Progenitor cell of endocrine pancreas (in vitro differentiated cells): ENCODE results near the gene MAPK11. TPM values are rescaled to one million over a fixed set of nuclear protein-coding genes. Genes with fewer than 3 reads are reported as not detected.

Source experiments
- DNase-seq: peaks from one replicate; pipeline ENCODE4 v3.0.0; 2021; ENCODE audit warnings: low spot score; ENCODE audit not compliant: unreplicated experiment
- H3K27ac Mint-ChIP-seq: 2 replicates; pipeline ENCODE4 v1.8.0; 2021; ENCODE audit warnings: mild to moderate bottlenecking, moderate library complexity, mixed read lengths
- H3K27me3 Mint-ChIP-seq: 2 replicates; pipeline ENCODE4 v1.8.0; 2021; ENCODE audit warnings: mixed read lengths
- H3K36me3 Mint-ChIP-seq: 2 replicates; pipeline ENCODE4 v1.8.0; 2022; ENCODE audit warnings: mixed read lengths; ENCODE audit not compliant: insufficient read depth
- H3K4me1 Mint-ChIP-seq: 2 replicates; pipeline ENCODE4 v1.8.0; 2021; ENCODE audit warnings: low read depth, mixed read lengths
- H3K4me3 Mint-ChIP-seq: 2 replicates; pipeline ENCODE4 v1.8.0; 2021; ENCODE audit warnings: low read depth, mild to moderate bottlenecking, moderate library complexity, mixed read lengths
- H3K9me3 Mint-ChIP-seq: 2 replicates; pipeline ENCODE4 v1.8.0; 2021; ENCODE audit warnings: low read depth, mixed read lengths
- total RNA-seq: library from RNA; stranded (reverse); gene quantifications from 2 replicates; pipeline ENCODE4 v1.2.1, GENCODE V29; 2021
- TF ChIP-seq, protein P1 (sequence below): fragments of 200-600 bp; sonication (generic); IDR thresholded peaks from one replicate; pipeline ENCODE4 v1.5.0; 2021; ENCODE audit warnings: antibody characterized with exemption, mild to moderate bottlenecking; ENCODE audit not compliant: unreplicated experiment

MAPK11 gene
- total RNA-seq, 1 donor from 2014 or later, result 2.3 TPM

DNA sequence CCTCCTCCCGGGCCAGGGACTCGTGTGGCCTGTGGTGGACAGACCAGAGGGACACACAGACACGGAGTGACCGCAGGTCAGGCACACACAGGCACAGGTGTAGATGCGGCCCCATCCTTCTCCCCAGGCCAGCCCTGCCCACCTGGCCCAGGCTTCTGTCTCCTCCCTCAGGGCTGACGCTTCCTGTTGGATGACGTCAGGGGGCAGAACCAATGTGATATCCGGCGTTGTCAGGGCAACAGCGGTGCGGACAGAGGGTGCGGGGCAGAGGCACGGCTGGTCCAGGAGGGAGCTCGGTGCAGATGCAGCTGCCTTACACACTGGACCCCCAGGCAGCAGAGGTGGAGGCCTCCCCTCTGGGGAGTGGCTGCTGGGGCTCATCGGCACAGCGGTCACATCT, 22.4 kb downstream of the MAPK11 start:
- TF ChIP-seq, protein P1, sequence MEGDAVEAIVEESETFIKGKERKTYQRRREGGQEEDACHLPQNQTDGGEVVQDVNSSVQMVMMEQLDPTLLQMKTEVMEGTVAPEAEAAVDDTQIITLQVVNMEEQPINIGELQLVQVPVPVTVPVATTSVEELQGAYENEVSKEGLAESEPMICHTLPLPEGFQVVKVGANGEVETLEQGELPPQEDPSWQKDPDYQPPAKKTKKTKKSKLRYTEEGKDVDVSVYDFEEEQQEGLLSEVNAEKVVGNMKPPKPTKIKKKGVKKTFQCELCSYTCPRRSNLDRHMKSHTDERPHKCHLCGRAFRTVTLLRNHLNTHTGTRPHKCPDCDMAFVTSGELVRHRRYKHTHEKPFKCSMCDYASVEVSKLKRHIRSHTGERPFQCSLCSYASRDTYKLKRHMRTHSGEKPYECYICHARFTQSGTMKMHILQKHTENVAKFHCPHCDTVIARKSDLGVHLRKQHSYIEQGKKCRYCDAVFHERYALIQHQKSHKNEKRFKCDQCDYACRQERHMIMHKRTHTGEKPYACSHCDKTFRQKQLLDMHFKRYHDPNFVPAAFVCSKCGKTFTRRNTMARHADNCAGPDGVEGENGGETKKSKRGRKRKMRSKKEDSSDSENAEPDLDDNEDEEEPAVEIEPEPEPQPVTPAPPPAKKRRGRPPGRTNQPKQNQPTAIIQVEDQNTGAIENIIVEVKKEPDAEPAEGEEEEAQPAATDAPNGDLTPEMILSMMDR, result no peak
- DNase-seq, result no peak
- Mint-ChIP-seq H3K36me3 (peaks cover 3% of the 10 kb centered on the region), H3K4me1 (peaks cover 18% of the 10 kb centered on the region), H3K9me3 (no peaks in the 10 kb centered on the region), H3K27me3 (no peaks in the 10 kb centered on the region), H3K4me3 (peak overlapping the region; percentile 53), H3K27ac (peak overlapping the region; percentile 71)

DNA sequence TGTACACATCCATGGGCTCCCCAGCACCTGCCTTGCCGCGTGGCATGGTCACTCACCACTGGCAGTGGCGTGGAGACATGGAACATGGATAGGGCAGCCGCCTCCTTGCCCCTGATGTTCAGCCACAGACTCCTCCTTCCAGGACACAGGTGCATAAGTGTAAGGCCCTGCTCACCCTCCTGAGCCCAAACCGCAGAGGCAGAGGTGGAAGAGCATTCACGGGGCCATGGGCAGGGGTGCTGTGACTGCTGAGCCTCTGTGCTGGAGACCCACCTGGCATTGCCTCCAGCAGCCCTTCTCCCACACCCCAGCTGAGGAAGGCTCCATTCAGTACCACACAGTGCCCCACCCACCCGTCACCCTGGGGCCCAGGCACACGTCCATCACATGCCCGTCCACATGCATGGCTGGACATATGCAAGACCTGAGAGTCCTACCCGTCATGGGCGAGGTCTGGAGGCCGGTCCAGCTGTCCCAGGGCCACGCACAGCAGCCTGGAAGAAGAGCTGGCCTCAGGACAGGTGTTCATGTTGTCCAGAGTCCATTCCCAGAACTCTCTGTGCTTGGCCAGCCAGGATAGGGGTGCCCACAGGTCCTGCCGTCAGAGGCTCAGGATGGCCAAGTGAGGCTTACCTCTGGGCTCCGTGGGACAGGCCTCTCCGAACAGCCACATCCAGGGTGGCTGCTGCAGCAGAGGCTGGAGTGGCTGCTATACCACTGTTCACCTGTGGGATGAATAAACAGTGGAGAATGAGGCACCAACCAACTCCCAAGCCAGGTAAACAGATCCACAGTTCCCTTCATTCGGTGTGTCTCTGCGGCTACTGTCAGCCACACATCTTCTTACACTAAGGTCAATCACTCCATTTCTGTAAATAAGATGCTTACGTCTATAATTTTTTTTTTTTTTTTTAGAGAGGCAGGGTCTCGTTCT, 23.7 kb downstream of the MAPK11 start:
- H3K27ac Mint-ChIP-seq, result no peak overlapping the region
- TF ChIP-seq, protein P1, result peak; percentile 35
- H3K4me3 Mint-ChIP-seq, result peak overlapping the region; percentile 99
- H3K36me3 Mint-ChIP-seq, result peaks cover 3% of the 10 kb centered on the region
- no peak for DNase-seq
- peaks cover 26% of the 10 kb centered on the region for H3K4me1 Mint-ChIP-seq
- no peaks in the 10 kb centered on the region for H3K27me3 Mint-ChIP-seq
- H3K9me3 Mint-ChIP-seq, result no peaks in the 10 kb centered on the region

DNA sequence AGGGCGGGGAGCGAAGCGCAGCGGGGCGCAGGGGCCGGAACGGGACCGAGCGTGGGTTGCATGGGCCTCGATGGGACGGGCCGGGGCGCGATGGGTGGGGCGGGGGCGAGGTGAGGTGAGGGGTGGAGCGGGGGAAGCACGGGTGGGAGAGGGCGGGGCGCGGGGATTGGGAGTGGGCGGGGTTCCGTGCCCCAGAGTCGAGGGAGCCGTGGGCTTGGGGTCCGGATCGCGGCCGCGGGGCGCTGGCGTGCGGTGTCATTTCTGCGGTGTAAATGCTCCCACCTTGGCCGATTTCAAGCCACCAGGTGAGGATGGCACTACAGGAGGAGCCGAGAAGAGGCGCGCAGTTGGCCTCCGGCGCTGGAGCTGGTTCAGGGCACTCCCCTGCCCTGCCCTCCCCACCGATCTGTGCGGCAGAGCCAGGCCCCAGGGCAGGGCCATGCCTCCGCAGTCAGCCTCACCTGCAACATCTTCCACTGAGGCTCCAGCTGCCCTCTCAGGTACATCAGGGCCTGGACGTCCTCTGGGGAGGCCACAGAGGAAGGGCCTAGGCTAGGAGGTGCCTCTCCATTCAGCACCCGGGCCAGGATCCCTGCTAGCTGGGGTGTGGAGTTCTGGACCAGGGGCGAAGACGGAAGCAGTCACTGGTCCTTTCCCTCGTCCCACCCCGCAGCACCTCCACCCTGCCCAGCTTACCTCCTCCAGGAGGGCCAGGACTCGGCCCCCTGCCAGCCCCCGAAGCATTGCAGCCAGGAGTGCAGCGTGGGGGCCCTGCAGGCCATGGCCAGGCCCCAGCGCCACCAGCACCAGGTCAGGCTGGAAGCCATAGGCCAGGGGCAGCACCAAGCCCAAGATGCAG, 24.7 kb downstream of the MAPK11 start:
- peaks cover 28% of the 10 kb centered on the region for H3K4me1 Mint-ChIP-seq
- TF ChIP-seq, protein P1, result no peak
- no peak for DNase-seq
- peaks cover 4% of the 10 kb centered on the region for H3K36me3 Mint-ChIP-seq
- H3K9me3 Mint-ChIP-seq, result no peaks in the 10 kb centered on the region
- no peaks in the 10 kb centered on the region for H3K27me3 Mint-ChIP-seq
- H3K27ac Mint-ChIP-seq, result peak overlapping the region; percentile 96
- peak overlapping the region; percentile 99 for H3K4me3 Mint-ChIP-seq

DNA sequence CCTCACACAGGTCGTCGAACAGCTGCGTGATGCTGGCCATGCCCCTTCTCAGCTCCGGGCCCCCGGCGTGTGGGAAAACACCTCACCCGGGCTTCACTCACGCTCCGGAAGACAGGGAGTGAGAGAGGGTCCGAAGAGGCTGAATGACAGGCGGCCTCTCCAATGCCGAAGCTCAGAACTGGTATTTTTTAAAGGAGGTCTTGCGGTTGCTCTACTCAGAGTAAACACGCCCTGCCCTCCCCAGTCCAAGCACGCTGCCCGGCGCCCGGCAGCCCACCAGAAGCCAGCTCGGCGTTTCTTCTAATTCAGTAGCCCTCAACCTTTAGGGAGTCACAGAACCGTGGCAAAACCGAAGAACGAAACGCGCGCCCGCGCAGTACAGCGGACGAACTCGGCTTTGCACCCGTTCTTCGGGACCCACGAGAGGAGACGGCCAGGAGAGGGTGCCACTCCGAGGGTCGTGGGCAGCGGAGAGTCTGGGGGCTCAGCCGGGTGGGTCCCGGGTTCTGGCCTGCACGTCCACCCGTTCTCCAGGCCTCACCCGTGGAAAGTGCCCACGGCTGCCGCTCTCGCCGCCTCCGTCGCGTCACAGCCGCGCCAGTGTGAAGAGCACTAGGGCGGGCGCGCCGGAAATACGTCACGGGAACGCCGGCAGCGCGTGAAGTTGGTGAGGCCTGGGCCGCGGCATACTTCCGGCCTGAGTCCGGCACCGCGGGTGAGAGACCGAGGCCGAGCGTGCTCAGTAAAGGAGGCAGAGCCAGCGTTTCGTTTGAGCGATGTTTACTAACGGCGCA, 25.6 kb downstream of the MAPK11 start, which contains the start of gene TUBGCP6:
TSS of gene TUBGCP6 (minus strand) at position 604 of the 794 bp plus-strand sequence. CDS start at position 40, 564 bp downstream.
- peaks cover 4% of the 10 kb centered on the region for H3K36me3 Mint-ChIP-seq
- peaks cover 26% of the 10 kb centered on the region for H3K4me1 Mint-ChIP-seq
- peak within 1 kb of the TSS; percentile 99 for H3K4me3 Mint-ChIP-seq
- peak; percentile 79 for DNase-seq
- no peaks in the 10 kb centered on the region for H3K9me3 Mint-ChIP-seq
- H3K27ac Mint-ChIP-seq, result peak within 1 kb of the TSS; percentile 96
- TF ChIP-seq, protein P1, result peak; percentile 40
- H3K27me3 Mint-ChIP-seq, result no peaks in the 10 kb centered on the region
